ENCODE data around the gene UNC13C.

DNA sequence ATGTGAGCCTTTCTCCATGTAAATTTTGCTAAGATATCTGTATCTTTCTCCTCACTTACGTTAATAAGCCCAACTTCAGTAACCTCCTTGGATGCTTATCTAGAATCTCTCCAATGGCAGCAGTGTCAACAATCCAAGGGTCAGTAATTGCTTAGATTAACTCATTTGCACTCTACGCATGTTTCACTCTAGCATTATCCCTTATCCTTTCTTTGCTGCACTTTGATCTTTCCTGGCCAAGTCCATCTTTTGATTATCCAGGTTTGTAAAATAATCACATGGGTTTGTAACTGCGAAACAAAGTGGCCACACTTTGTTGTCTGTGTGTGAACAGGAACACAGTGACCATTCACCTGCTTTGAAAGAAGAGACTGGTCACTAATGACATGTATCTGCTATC, 640.9 kb downstream of the UNC13C start:
- TF ChIP-seq, protein P1, sequence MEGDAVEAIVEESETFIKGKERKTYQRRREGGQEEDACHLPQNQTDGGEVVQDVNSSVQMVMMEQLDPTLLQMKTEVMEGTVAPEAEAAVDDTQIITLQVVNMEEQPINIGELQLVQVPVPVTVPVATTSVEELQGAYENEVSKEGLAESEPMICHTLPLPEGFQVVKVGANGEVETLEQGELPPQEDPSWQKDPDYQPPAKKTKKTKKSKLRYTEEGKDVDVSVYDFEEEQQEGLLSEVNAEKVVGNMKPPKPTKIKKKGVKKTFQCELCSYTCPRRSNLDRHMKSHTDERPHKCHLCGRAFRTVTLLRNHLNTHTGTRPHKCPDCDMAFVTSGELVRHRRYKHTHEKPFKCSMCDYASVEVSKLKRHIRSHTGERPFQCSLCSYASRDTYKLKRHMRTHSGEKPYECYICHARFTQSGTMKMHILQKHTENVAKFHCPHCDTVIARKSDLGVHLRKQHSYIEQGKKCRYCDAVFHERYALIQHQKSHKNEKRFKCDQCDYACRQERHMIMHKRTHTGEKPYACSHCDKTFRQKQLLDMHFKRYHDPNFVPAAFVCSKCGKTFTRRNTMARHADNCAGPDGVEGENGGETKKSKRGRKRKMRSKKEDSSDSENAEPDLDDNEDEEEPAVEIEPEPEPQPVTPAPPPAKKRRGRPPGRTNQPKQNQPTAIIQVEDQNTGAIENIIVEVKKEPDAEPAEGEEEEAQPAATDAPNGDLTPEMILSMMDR (IDR thresholded peaks at IDR 0.05): no peak
- TF ChIP-seq POLR2A (IDR thresholded peaks at IDR 0.05): no peak
- TF ChIP-seq EP300 (IDR thresholded peaks at IDR 0.05): no peak

All from tibial nerve (tissue), 4 donors.